ENCODE measurements around the gene LIPC.

DNA sequence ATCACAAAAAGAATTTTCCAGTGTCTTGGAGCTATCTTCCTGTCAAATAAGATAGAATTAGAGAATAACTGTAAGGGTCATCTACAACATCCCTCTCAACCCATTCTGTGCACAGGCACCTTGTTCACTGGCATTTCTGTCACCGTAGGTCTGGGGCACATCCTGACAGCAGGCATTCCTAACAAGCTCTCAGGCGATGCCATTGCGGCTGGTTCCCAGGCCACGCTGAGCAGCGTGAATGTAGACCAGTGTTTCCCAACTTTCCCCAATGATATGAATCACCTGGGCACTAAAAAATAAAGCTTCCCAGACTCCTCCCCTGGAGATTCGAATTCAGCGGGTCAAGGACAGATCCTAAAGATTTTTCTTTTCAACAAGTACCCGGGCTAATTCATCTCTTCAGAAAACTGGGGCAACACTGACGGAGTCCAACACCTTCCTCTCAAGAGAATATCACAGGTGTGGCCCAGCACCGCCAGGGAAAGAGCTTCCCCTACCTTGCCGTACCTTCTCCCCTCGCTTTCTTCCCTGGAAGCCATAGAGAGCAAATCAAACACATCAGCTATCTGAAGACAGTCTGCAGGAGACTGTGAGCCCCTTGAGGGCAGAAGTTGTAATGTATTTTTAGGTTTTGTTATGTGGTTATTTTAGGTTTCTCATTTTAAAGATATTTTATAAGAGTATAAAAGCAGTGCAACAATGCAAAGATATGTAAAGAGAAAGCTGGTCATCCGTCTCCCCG, 143.4 kb downstream of the LIPC start:
- TF ChIP-seq, protein P1, sequence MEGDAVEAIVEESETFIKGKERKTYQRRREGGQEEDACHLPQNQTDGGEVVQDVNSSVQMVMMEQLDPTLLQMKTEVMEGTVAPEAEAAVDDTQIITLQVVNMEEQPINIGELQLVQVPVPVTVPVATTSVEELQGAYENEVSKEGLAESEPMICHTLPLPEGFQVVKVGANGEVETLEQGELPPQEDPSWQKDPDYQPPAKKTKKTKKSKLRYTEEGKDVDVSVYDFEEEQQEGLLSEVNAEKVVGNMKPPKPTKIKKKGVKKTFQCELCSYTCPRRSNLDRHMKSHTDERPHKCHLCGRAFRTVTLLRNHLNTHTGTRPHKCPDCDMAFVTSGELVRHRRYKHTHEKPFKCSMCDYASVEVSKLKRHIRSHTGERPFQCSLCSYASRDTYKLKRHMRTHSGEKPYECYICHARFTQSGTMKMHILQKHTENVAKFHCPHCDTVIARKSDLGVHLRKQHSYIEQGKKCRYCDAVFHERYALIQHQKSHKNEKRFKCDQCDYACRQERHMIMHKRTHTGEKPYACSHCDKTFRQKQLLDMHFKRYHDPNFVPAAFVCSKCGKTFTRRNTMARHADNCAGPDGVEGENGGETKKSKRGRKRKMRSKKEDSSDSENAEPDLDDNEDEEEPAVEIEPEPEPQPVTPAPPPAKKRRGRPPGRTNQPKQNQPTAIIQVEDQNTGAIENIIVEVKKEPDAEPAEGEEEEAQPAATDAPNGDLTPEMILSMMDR (conservative IDR thresholded peaks at IDR 0.05; ENCODE audit: low read depth in 2 of 2) = no peak; a peak in 1 of 4 replicates
- TF ChIP-seq EZH2phosphoT487 (IDR thresholded peaks at IDR 0.05; ENCODE audit: unreplicated experiment) (no peak), JUNB (IDR thresholded peaks at IDR 0.05; ENCODE audit: unreplicated experiment) (no peak)
